Gastroesophageal sphincter (tissue), 4 donors: ENCODE results near the gene NR1H2. TPM values are rescaled to one million over a fixed set of nuclear protein-coding genes. Genes with fewer than 3 reads are reported as not detected.

Experiments used
- ATAC-seq: fragments of 150-250 bp; one replicate; pipeline ENCODE4 v1.9.1; 2016; ENCODE audit warnings: mild to moderate bottlenecking, moderate library complexity
- H3K27ac ChIP-seq, 4 donors: fragments of 200-600 bp; sonication (generic) in 3 of 4; 1 replicate in 3 of 4; 2 replicates in 1 of 4; pipeline ENCODE4 v1.5.1; 2016 to 2019
- H3K27me3 ChIP-seq: fragments of 200-600 bp; sonication (generic); one replicate; pipeline ENCODE4 v1.5.1; 2019
- H3K36me3 ChIP-seq, 2 donors: fragments of 200-600 bp; sonication (generic); one replicate each; pipeline ENCODE4 v1.5.1; 2019; ENCODE audit warnings: control low read depth in 1 of 2
- H3K4me1 ChIP-seq, 3 donors: fragments of 200-600 bp; sonication (generic); 1 replicate in 2 of 3; 2 replicates in 1 of 3; pipeline ENCODE4 v1.5.1; 2016 to 2019; ENCODE audit warnings: control low read depth in 2 of 3
- H3K4me3 ChIP-seq, 2 donors: fragments of 200-600 bp; sonication (generic); one replicate each; pipeline ENCODE4 v1.5.1; 2019; ENCODE audit warnings: mild to moderate bottlenecking in 1 of 2, moderate library complexity in 1 of 2
- H3K9me3 ChIP-seq, 3 donors: fragments of 200-600 bp; sonication (generic); one replicate each; pipeline ENCODE4 v1.5.1; 2017 to 2019; ENCODE audit warnings: control low read depth in 2 of 3
- EP300 ChIP-seq: sonication (generic); formaldehyde crosslinking; IDR thresholded peaks from one replicate; pipeline ENCODE4 v1.6.1; 2017; ENCODE audit warnings: antibody characterized with exemption, mild to moderate bottlenecking
- POLR2A ChIP-seq, 2 donors: fragments of 450-650 bp; IDR thresholded peaks; one replicate each; pipeline ENCODE4 v1.6.1; 2017; ENCODE audit warnings: antibody characterized with exemption in 2 of 2, mild to moderate bottlenecking in 2 of 2, moderate library complexity in 1 of 2
- POLR2AphosphoS5 ChIP-seq: sonication (generic); formaldehyde crosslinking; IDR thresholded peaks from one replicate; pipeline ENCODE4 v1.6.1; 2017; ENCODE audit warnings: antibody characterized with exemption
- WGBS, 2 donors: methylation state at CpG; one replicate each; pipeline ENCODE4 v1.1.5; 2018; ENCODE audit warnings: low coverage in 1 of 2; 5-methylcytosine and 5-hydroxymethylcytosine counted together
- total RNA-seq, 4 donors: library from RNA; depleted of rRNA; stranded (reverse); fragments of >200 nt; gene quantifications; one replicate each; pipeline ENCODE4 v1.1.0, GENCODE V29; 2016
- TF ChIP-seq, protein P1 (sequence below), 4 experiments: fragments of 200-600 bp in 2 of 4; fragments of 450-650 bp in 2 of 4; sonication (generic) in 1 of 4; IDR thresholded peaks; one replicate each; pipeline ENCODE4 v1.5.1; 2017 to 2019; ENCODE audit warnings: antibody characterized with exemption in 4 of 4, mild to moderate bottlenecking in 2 of 4, moderate library complexity in 2 of 4

Gene NR1H2
- total RNA-seq: 100 to 1,000 TPM; 138 to 191 (median 145) TPM

DNA sequence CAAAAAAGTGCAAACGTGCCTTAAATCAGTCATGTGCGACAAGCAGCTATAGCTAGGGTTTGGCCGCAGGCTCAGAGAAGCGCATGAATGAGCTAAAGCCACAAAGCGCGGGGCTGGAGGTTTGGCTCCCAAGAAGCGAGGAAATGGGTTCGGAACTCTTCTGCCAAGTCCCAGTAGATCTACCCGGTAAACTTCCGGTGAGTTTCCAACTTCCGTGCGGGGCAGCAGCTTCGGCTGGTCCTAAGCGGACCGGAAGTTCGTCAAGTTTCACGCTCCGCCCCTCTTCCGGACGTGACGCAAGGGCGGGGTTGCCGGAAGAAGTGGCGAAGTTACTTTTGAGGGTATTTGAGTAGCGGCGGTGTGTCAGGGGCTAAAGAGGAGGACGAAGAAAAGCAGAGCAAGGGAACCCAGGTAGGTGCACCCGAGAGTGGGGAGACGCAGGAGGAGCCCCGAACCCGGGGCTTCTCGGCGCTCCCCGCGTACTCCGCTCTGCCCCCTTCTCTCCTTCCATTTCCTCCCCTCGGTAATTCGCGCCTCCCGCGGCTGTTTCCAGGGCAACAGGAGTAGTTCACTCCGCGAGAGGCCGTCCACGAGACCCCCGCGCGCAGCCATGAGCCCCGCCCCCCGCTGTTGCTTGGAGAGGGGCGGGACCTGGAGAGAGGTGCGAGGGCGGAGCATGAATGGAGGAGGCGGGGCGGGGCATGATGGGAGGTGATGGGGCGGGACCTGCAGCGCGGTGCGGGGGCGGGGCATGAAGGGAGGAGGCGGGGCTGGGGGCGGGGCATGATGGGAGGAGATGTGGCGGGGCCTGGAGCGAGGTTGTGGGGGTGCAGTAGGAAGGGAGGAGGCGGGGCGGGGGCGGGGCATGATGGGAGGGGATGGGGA is at the start of gene NR1H2:
Gene NR1H2 (plus strand): TSS at position 292 of the 885 bp plus-strand sequence. CDS start 1,149 bp downstream, outside the sequence.
- peak; percentile 97 for ATAC-seq
- WGBS, 2 donors: 1 to 5% methylated on average over 22 to 26 of the region's 67 CpGs
- H3K4me3 ChIP-seq: peak within 1 kb of the TSS; percentile 71 to 94
- peak within 1 kb of the TSS; percentile 92 to 100 (median 98) for H3K27ac ChIP-seq
- no peaks in the 10 kb centered on the region for H3K27me3 ChIP-seq
- no peaks in the 10 kb centered on the region for H3K9me3 ChIP-seq
- peaks cover 0 to 42% of the 10 kb centered on the region in 2 donors for H3K36me3 ChIP-seq
- peaks cover 0 to 31% (median 3%) of the 10 kb centered on the region in 3 donors for H3K4me1 ChIP-seq
- TF ChIP-seq POLR2AphosphoS5 (peak; percentile 88), POLR2A (IDR thresholded peaks at IDR 0.05) (peak; percentile 68 to 84), EP300 (no peak)
- TF ChIP-seq, protein P1, sequence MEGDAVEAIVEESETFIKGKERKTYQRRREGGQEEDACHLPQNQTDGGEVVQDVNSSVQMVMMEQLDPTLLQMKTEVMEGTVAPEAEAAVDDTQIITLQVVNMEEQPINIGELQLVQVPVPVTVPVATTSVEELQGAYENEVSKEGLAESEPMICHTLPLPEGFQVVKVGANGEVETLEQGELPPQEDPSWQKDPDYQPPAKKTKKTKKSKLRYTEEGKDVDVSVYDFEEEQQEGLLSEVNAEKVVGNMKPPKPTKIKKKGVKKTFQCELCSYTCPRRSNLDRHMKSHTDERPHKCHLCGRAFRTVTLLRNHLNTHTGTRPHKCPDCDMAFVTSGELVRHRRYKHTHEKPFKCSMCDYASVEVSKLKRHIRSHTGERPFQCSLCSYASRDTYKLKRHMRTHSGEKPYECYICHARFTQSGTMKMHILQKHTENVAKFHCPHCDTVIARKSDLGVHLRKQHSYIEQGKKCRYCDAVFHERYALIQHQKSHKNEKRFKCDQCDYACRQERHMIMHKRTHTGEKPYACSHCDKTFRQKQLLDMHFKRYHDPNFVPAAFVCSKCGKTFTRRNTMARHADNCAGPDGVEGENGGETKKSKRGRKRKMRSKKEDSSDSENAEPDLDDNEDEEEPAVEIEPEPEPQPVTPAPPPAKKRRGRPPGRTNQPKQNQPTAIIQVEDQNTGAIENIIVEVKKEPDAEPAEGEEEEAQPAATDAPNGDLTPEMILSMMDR (IDR thresholded peaks at IDR 0.05): peak in 1 of 4 experiments; percentile 20

DNA sequence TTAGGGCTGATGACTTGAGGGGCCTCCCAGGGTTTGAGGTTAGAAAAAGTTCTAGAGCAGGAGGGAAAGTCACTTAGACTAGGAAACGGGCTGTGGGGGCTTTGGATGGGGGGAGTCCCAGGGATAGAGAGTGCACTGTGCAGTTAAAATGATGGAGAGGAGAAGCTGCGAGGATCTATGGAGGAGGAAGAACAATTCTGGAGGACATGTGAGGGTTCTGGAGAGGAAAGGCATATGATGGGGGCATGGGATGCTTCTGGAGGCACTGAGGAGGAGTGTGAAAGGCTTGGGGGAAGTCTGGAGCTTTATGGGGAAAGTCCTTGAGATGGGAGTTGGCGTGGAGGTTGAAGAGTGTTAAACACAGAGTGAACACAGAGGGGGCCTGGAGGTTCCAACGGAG is 49.2 kb upstream of the NR1H2 start:
- TF ChIP-seq POLR2A (IDR thresholded peaks at IDR 0.05) (no peak), POLR2AphosphoS5 (no peak), EP300 (no peak)
- TF ChIP-seq, protein P1 (IDR thresholded peaks at IDR 0.05): no peak
- 26 to 29% methylated on average over 2 to 4 of the region's 4 CpGs for WGBS, 2 donors

DNA sequence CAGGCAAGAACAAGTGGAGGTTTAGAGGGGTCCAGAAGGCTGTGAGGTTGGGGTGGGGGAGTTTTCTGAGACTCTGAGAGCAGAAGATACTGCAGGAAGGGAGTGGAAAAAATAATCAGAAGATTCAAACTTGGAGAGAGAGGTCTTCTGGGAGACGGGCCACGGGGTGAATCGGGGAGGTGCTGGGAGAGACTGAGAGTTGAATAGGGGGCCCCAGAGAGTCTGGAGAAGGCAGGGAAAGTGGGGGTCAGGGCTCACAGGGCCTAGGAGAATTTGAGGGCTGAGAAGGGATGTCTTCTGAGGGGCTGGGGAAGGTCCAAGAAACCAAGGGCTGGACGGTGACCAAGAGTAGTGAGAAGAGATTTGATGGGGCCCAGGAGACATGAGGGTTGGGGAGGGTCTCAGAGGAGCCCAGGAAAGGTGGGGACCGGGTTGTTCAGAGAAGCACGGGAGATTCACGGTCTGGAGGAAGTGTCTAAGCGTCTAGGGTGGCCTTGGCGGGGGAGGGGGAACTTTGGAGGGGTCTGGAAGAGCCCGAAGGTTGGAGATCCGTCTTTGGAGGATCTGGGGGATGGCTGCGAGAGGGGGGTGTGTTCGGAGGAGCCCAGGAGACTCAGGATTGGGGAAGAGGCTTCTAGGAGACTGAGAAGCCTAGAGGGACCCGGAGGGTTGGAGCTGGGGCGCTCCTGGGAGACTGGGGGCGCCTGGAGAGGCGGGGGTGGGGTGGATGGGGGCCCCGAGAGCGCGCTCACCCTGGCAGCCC is 48.6 kb upstream of the NR1H2 start:
- 13 to 20% methylated on average over 12 to 14 of the region's 20 CpGs for WGBS, 2 donors
- Histone ChIP-seq H3K9me3 (no peaks in the 10 kb centered on the region), H3K27me3 (peaks cover 74% of the 10 kb centered on the region), H3K4me1 (peaks cover 0 to 65% (median 25%) of the 10 kb centered on the region in 3 donors), H3K4me3 (peak overlapping the region in 1 of 2 donors; percentile 49), H3K27ac (no peak overlapping the region), H3K36me3 (no peaks in the 10 kb centered on the region)
- no peak for ATAC-seq
- TF ChIP-seq, protein P1 (IDR thresholded peaks at IDR 0.05): no peak
- TF ChIP-seq POLR2AphosphoS5 (no peak), EP300 (no peak), POLR2A (IDR thresholded peaks at IDR 0.05) (no peak)

More for the DNA sequence above, 49.2 kb upstream of the NR1H2 start:
- ATAC-seq: no peak
- H3K4me3 ChIP-seq: no peak overlapping the region
- no peak overlapping the region for H3K27ac ChIP-seq
- no peaks in the 10 kb centered on the region for H3K9me3 ChIP-seq
- no peaks in the 10 kb centered on the region for H3K36me3 ChIP-seq
- peaks cover 0 to 58% (median 25%) of the 10 kb centered on the region in 3 donors for H3K4me1 ChIP-seq
- H3K27me3 ChIP-seq: peaks cover 73% of the 10 kb centered on the region

DNA sequence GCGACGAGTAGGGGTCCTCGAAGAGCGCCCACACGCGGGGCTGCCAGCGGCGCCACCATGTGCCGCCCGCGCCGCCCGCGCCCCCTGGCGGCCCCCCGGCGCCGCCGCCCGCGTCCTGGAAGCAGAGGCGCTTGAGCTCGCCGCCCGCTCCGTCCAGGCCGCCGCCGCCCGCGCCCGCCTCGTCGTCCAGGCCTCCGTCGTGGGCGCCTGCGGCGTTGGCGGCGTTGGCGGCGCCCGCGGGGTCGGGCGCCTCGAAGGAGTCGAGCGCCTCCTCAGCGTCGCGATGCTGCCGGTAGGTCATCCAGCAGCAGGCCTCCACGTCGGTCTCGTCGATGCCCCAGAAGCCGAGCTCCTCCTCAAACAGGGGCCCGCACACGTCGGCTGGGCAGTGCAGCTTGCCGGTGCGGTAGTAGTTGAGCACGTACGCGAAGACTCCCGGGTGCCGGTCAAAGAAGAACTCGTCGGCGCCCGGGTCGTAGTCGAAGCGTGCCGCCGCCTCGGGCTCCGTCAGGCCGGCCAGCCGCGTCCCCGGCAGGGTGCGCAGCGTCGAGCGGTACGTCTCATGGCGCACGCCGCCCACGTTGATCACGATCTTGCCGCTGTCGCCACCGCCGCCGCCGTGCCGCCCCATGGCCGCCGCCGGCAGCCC is 47.9 kb upstream of the NR1H2 start:
- peaks cover 76% of the 10 kb centered on the region for H3K27me3 ChIP-seq
- H3K9me3 ChIP-seq: no peaks in the 10 kb centered on the region
- H3K36me3 ChIP-seq: no peaks in the 10 kb centered on the region
- peak; percentile 0 for ATAC-seq
- H3K27ac ChIP-seq: peak overlapping the region in 2 of 4 donors; percentile 30 to 53
- peak overlapping the region in 1 of 2 donors; percentile 49 for H3K4me3 ChIP-seq
- no peak for TF ChIP-seq POLR2A (IDR thresholded peaks at IDR 0.05)
- TF ChIP-seq, protein P1 (IDR thresholded peaks at IDR 0.05): peak in 1 of 4 experiments; percentile 6
- peaks cover 0 to 72% (median 25%) of the 10 kb centered on the region in 3 donors for H3K4me1 ChIP-seq
- no CpG with 5 or more reads among the region's 104 CpGs for WGBS, 2 donors
